HG03025 (cell line): ENCODE data around the gene TGFB2.

Source experiments
- ATAC-seq: cut with Tn5 transposase; IDR thresholded peaks from one replicate; pipeline ENCODE4 v1.9.1; 2021; ENCODE audit warnings: mild to moderate bottlenecking, moderate library complexity; ENCODE audit not compliant: unreplicated experiment, low FRiP score

The TGFB2 gene

DNA sequence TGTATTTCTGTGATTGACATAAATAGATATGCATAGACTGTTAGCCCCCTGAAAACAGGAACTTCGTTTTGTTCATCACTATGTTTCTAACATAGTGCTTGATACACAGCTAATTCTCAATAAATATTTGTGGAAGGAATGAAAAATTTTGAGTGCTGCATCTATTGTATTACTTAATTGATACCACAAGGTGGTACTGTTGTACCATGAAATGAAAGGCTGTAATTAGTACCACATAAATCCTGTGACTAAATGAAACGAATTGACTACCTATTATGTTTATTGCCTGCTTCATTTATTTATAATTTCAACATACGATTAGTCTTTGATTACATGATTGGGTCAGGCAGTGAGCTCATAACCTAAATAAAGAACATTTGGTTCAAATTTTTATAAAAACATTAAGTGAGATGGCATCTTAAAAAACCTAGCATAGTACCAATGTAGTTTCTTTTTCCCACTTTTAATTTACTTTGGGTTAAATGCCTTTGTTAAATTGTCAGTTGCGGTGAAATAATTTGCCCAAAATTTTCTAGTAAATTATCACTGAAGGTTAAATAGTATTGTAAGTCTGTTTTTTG, 15.0 kb upstream of the TGFB2 start:
- ATAC-seq: no peak

DNA sequence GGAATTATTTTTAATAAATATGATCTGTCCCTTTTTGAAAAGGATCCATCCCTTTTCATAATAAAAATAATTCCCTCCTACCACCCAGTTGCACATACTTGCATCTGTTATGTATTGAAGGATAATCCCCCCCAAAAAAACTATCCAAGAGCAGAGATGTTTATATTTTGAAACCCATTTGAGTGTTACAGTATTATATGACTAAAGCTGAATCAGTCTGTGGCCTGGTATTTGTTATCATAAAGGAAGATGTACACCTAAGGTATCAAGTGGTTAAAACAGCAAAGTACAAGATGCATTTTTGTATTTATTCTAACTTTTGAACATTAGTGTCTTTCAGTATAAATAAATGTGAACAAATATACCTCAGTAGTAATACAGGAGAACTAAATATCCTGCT, 12.7 kb upstream of the TGFB2 start:
- ATAC-seq: no peak

DNA sequence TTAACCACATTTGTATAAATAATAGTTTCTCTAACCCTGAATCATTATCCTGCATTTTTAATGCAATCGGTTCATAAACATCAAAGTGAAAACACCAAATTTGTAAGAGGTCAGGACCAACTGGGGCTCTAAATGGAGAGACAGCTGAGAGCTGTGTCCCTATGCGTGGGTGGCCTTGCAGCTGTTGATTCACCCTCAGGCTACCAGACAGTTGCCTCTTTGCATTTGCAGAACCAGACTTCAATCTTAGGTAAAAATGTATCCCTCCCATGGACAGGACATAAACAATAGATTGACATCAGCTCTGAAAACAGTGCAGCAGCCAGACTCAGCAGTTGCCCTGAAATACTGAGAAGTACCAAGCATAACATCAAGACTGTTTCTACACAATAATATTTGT, 8.8 kb upstream of the TGFB2 start:
- ATAC-seq: no peak

DNA sequence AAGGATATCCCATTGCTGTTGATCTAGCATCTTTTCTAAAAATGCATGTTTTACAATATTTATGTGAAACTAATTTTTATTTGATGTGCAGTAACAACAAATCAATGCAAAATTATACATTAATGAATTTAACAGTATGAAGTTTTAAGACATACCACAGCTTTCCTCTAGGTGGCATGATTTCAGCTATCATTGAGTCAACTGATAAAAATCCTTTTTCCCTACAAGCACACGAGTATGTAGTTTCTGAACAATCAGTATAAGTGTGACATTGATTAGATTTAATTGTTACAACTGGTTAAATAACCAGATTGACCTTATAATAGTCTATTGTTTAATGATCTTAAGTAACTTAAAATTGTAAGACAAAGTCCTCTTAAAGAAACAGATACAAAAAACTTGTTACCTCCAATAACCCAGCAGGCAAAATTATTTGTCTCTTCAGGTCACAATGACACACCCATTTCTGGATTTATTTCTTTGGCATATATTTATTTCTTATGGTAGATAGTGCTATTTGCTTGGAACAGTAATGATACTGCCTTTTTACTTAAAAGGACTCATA, 5.8 kb upstream of the TGFB2 start:
- ATAC-seq: no peak

DNA sequence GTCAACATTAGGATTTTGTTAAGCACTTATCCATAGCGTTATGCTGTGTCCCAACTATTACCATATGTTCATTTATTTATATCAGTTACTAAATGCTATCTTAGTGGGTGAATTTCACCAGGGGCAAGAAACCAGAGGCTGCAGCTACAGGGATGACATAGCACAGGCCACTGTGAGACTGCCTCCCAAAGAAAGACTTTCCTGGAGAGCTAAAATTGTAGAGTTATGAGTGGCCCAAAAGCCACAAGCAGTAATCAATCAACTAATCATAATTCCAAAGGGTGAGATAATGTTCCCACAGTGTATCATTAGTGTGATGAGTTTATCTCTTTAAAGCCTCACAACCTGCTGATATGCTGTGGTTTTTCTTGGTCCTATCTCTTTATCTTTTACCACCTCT, 3.8 kb upstream of the TGFB2 start:
- no peak for ATAC-seq

DNA sequence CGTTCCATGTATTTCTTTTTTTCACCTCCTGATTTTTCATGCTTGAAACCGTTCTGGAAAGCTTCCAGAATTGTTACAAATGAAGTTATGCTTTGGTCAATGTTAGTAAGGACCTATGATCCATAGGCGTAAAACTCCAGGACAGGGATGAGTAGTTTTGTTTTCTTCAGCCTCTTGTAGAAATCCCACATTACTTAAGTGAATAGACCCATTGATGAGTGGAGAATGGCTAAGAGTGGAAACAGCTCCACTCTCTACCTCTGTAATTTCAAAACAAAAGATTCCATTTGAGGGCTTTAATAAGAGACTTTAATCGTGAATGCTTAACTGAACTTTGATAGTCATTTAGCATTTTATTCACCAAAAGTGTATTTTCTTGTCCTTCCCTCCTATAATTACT, 3.0 kb upstream of the TGFB2 start:
- no peak for ATAC-seq

DNA sequence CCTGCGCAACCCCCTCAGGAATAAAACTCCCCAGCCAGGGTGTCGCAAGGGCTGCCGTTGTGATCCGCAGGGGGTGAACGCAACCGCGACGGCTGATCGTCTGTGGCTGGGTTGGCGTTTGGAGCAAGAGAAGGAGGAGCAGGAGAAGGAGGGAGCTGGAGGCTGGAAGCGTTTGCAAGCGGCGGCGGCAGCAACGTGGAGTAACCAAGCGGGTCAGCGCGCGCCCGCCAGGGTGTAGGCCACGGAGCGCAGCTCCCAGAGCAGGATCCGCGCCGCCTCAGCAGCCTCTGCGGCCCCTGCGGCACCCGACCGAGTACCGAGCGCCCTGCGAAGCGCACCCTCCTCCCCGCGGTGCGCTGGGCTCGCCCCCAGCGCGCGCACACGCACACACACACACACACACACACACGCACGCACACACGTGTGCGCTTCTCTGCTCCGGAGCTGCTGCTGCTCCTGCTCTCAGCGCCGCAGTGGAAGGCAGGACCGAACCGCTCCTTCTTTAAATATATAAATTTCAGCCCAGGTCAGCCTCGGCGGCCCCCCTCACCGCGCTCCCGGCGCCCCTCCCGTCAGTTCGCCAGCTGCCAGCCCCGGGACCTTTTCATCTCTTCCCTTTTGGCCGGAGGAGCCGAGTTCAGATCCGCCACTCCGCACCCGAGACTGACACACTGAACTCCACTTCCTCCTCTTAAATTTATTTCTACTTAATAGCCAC, 696 bp downstream of the TGFB2 start:
- ATAC-seq: peak; percentile 51

DNA sequence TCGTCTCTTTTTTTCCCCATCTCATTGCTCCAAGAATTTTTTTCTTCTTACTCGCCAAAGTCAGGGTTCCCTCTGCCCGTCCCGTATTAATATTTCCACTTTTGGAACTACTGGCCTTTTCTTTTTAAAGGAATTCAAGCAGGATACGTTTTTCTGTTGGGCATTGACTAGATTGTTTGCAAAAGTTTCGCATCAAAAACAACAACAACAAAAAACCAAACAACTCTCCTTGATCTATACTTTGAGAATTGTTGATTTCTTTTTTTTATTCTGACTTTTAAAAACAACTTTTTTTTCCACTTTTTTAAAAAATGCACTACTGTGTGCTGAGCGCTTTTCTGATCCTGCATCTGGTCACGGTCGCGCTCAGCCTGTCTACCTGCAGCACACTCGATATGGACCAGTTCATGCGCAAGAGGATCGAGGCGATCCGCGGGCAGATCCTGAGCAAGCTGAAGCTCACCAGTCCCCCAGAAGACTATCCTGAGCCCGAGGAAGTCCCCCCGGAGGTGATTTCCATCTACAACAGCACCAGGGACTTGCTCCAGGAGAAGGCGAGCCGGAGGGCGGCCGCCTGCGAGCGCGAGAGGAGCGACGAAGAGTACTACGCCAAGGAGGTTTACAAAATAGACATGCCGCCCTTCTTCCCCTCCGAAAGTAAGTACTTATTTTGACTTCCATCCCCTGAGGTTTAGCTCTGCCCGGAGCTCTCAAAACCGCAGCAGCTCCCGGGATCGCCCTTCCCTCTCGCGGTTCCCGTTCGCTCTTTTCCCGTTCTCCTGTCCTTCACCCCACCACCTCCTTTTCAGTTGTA, 1.5 kb downstream of the TGFB2 start:
- ATAC-seq: no peak

DNA sequence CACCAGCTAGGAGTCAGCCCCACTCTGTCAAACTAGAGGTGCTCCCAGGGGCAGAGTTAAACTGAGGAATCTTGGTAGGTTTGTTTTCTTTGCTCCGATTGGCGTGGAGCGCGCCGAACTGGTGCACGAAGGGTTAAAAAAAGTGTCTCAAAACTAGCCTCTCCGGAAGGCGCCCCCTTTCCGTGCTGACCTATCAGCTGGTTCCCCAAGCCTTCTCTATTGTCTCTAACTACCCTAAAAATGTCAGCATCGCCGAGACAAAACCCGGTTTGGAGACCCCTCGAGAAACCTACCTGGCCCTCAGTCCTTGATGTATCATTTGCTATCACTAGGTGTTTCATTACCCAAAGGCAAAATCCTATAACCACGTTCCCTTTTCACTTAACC, 2.2 kb downstream of the TGFB2 start:
- ATAC-seq: no peak

DNA sequence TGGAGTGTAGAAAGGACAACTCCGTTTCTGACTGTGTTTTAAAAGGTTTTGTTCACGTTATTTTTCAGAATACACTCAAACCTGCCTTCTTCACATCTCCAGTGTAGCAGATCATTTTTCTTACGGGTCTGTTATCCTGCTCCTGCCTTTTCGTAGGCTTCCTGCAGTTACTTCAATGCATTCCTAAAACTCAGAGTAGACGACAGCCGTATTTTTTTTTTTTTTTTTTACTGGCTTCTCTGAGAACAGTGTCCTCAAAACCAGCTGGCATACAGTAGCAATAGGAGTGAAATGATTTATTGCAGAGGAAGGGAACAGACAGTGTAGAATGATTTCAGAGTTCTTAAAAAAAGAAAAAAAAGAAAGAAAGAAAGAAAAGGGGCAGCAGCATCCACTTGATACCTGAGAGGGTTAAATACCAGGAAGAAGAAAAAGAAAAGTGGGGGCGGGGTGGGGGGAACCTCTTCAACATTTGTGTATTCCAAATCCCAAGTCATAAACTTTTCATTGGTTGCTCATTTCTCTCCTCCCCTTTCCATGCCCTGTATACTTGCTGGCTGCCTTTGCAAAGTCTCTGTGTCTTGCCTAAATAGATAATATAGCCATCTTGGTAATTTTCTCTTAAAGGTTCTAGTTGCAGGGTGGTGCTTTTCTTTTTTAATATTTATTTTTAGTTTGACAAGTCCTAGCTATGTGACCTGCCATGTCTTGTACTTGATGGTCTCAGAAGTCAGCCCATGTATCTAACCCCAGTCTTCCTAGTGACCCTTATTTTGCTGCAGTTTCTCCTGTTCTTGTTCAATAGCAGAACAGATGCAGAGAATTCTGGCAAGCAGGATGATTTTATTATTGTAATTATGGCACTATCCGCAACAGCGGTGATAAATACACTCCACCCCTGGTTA, 2.8 kb downstream of the TGFB2 start:
- no peak for ATAC-seq

DNA sequence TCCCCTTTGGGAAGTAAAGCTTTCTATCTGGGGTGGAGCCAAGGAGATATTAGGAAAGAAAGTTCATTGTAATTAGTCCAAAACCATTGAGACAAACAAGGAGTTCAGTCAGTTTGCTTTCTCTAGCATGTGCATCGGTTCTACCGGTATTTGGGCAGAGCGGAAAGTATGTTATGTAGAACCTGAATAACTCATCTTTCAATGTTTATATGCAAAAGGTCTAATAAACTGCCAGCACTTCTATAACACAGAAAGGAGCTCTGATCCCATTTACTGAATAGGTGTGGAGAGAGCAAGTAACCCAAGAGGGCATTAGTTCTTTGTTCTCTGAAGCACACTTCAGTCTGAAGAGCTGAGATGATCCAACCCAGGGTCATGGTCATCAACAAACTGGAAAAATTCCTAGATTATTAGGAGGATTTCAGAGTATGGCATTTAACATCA, 3.5 kb downstream of the TGFB2 start:
- ATAC-seq: no peak

DNA sequence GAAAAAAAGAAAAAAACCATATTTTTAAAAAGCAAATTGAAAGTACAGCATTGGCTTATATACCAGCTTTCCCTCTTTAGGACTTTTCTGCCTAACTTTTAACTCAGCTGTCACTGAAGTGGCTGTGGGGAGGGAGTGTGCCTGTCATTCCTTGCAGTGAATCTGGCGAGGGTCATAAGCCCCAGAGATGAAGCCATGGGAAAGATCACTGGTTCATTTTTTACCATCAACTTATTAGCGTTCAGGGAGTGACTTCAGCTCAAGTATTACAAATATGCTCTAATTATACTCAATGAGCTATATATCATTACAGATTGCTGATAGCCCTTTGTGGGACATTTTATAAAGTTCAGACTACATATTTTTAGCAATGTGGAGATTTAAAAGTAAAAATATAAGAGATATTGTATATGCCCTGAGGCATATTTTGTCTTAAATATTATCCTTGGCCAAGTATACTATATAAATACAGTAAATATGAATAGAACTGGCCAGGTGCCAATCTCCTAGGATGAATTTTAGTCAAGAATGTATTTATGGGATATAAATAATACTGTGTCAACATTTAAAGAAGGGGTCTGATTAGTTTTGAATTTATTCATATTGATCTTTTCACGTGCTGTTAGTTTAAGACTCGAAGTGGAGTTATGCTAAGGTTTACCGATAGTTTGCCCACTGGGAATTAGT, 4.4 kb downstream of the TGFB2 start:
- ATAC-seq: no peak

DNA sequence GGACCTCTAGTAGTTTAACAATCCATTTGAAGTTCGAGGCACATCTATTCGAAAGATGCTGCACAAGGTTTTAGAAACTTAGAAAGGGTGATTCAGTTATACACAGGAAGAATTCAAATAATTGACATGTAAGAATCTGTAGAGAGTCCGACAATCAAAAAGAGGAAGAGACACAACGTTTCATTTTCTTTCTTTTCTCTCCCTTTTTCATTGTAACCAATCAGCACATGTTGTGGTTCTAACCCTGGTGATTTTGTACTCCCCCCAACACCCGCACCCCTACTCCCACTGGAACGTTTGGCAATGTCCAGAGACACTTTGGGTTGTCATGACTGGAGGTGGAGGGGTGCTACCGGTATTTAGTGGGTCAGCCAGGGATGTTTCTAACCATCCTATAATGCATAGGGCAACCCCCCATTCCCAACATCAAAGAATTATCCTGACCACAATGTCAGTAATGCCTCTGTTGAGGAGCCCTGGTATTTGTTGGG, 4.9 kb downstream of the TGFB2 start:
- no peak for ATAC-seq

DNA sequence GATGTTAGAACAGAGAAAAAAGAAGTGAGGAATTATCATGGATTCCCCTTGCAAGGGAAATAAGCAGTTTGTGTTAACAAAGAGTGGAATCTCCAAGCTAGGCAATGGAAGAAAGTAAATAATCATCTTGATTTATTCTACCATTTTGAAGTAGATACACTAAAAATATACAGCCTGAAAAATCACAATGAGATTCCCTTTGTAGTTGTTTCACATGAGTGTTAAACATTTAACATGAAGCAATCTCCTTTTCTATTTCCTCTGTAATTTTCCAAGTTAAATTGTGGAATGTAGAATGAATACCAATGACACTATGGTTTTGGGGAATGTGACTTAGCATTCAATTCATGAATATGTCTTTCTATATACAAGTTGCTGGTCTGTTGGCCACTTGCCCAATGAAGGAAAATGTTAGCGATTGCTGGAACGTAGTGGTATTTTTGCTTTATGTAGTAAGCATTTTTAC, 5.7 kb downstream of the TGFB2 start:
- ATAC-seq: no peak

DNA sequence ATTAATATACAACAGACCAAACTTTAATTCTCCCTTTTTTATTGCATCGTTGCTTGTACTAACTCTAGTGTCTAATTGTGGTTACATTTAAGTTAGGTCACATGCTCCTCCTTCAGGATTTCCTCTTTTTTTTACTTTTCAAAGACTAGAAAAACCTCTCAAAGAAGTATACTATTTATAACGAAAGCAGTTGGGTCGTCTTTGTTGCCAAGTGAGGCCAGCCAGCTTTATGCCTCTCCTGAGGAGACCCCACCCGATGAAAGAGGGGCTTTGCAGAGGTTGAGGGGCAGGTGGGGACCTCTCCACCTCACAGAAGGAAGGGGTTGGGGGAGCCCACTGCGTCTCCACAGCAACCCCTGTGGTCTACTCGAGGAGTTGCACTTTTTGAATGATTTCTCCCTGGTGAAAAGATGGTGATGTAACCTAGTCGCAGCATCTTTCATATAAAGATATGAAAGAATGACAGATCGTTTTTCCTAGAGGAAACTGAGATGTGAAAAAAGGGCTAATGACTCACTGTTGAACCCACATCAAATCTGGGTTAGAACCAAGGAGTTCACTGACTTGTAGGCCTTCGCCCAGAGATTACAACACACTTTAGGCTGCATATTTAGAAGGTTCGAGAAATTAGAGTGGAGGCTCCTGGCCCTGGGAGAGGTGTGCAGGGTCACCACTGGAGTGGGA, 6.4 kb downstream of the TGFB2 start:
- peak; percentile 46 for ATAC-seq

DNA sequence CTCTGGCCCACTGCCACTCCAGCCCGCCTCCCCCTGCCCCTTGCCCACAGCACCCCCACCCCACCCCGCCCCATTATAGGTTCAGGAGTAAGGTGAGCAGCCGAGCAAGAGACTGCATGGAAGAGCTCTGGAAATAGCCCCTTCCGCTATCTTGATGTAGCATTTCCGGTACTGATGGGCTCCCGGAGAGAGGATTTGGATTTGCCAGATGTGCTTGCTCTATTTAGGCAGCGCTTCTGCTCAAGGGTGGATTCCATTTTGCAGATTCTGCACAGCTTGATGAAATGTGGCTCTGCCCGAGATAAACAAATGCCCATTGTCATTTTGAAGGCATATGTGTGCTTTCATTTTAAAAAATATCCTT, 6.9 kb downstream of the TGFB2 start:
- ATAC-seq: no peak

DNA sequence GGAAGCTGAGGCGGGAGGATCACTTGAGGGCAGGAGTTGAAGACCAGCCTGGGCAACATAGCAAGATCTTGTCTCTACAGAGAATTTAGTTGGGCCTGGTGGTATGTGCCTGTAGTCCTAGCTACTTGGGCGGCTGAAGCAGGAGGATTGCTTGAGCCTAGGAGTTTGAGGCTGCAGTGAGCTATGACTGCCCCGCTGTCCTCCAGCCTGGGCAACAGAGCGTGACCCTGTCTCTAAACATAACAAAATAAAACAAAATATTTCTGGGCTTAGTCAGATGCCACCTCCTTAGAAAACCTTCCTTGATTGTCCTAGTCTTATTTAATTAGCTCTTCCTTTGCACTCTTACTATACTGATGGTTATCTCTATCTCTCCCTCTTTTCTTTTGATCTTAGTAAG, 8.5 kb downstream of the TGFB2 start:
- no peak for ATAC-seq

DNA sequence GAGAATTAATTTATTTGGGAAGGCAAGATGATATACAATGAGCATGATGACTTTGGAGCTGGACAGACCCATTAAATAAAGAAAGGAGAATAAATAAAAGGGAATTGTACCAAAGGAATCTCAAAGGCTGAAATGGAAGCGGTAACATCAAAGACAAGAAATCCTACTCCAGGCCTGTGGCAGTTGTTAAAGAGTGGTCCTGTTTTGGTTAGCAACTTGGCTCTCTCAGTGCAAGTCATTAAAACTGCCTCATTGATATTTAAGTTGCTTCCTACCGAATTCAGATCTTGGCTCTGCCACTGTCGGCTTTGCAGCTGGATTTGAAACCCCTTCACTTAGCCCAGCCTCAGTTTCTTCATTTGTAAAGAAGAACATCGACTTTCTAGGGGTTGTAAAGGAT, 10.1 kb downstream of the TGFB2 start:
- no peak for ATAC-seq
